Measurements from ENCODE around the gene CNTN2. TPM values are rescaled to one million over a fixed set of nuclear protein-coding genes. Genes with fewer than 3 reads are reported as not detected.

Gene CNTN2
- polyA plus RNA-seq, 1 donor from 2014 or later = 3.2 TPM

GRCh38 chr1:205088341-205088740 lies 45.3 kb downstream of the CNTN2 start:
- Histone ChIP-seq H2AFZ (ENCODE audit: low read depth, low read length) (no peak overlapping the region), H3F3A (ENCODE audit: insufficient read depth, low read length, poor library complexity, severe bottlenecking) (no peaks in the 10 kb centered on the region), H3K9ac (ENCODE audit: low read length) (no peak overlapping the region), H3K79me2 (replicated peaks; ENCODE audit: insufficient read depth, low read length) (no peaks in the 10 kb centered on the region), H3K27ac (ENCODE audit: low read length) (no peak overlapping the region), H3K9me2 (ENCODE audit: insufficient read depth, low read length) (no peaks in the 10 kb centered on the region), H4K20me1 (ENCODE audit: insufficient read depth) (no peaks in the 10 kb centered on the region), H3K4me3 (ENCODE audit: low read length) (no peak overlapping the region), H3K36me3 (ENCODE audit: insufficient read depth, low read length) (peaks cover 11% of the 10 kb centered on the region), H3K4me2 (ENCODE audit: low read length) (no peak overlapping the region), H3K9me3 (ENCODE audit: low read length) (no peaks in the 10 kb centered on the region), H3K27me3 (ENCODE audit: insufficient read depth, low read depth, low read length) (no peaks in the 10 kb centered on the region)
- TF ChIP-seq TAF1 (IDR thresholded peaks at IDR 0.05; ENCODE audit: low read depth) (no peak), CTCF (IDR thresholded peaks at IDR 0.05; ENCODE audit: poor library complexity, severe bottlenecking) (no peak), SMC3 (conservative IDR thresholded peaks at IDR 0.05; ENCODE audit: poor library complexity) (no peak), EZH2 (IDR thresholded peaks at IDR 0.05; ENCODE audit: borderline replicate concordance, insufficient read depth, low read length, poor library complexity, severe bottlenecking) (no peak), EP300 (conservative IDR thresholded peaks at IDR 0.05; ENCODE audit: poor library complexity, severe bottlenecking) (no peak), MXI1 (conservative IDR thresholded peaks at IDR 0.05; ENCODE audit: poor library complexity, severe bottlenecking) (no peak), RAD21 (conservative IDR thresholded peaks at IDR 0.05) (no peak), POLR2AphosphoS5 (IDR thresholded peaks at IDR 0.05) (no peak), REST (IDR thresholded peaks at IDR 0.05; ENCODE audit: borderline replicate concordance) (no peak)

- Histone ChIP-seq H3F3A (ENCODE audit: insufficient read depth, low read length, poor library complexity, severe bottlenecking) (no peaks in the 10 kb centered on the region), H3K9me2 (ENCODE audit: insufficient read depth, low read length) (no peaks in the 10 kb centered on the region), H2AFZ (ENCODE audit: low read depth, low read length) (no peak overlapping the region), H3K9me3 (ENCODE audit: low read length) (no peaks in the 10 kb centered on the region), H3K27ac (ENCODE audit: low read length) (no peak overlapping the region), H3K36me3 (ENCODE audit: insufficient read depth, low read length) (peaks cover 4% of the 10 kb centered on the region), H3K4me3 (ENCODE audit: low read length) (no peak overlapping the region), H4K20me1 (ENCODE audit: insufficient read depth) (no peaks in the 10 kb centered on the region), H3K4me2 (ENCODE audit: low read length) (no peak overlapping the region), H3K79me2 (replicated peaks; ENCODE audit: insufficient read depth, low read length) (no peaks in the 10 kb centered on the region), H3K9ac (ENCODE audit: low read length) (no peak overlapping the region), H3K27me3 (ENCODE audit: insufficient read depth, low read depth, low read length) (no peaks in the 10 kb centered on the region)
- TF ChIP-seq RAD21 (conservative IDR thresholded peaks at IDR 0.05) = no peak
- TF ChIP-seq EZH2 (IDR thresholded peaks at IDR 0.05; ENCODE audit: borderline replicate concordance, insufficient read depth, low read length, poor library complexity, severe bottlenecking) = no peak
- no peak for TF ChIP-seq POLR2AphosphoS5 (IDR thresholded peaks at IDR 0.05)
- TF ChIP-seq TAF1 (IDR thresholded peaks at IDR 0.05; ENCODE audit: low read depth) = no peak
- TF ChIP-seq MXI1 (conservative IDR thresholded peaks at IDR 0.05; ENCODE audit: poor library complexity, severe bottlenecking) = no peak
- TF ChIP-seq REST (IDR thresholded peaks at IDR 0.05; ENCODE audit: borderline replicate concordance) = no peak
- no peak for TF ChIP-seq CTCF (IDR thresholded peaks at IDR 0.05; ENCODE audit: poor library complexity, severe bottlenecking)
- no peak for TF ChIP-seq SMC3 (conservative IDR thresholded peaks at IDR 0.05; ENCODE audit: poor library complexity)
These were observed 48.2 kb downstream of the CNTN2 start for GRCh38 chr1:205091043-205091740.

Measured in neural cell (in vitro differentiated cells).